ENCODE measurements around the gene PDLIM5. TPM values are rescaled to one million over a fixed set of nuclear protein-coding genes. Genes with fewer than 3 reads are reported as not detected.
A peak's percentile ranks its signal among the peaks of the same experiment; 100 is the strongest.

The PDLIM5 gene
- total RNA-seq, 1 donor from 2014 or later, result 82.9 TPM

- Histone ChIP-seq H3K4me3 (ENCODE audit: low read depth, low read length) (no peak overlapping the region), H3K36me3 (ENCODE audit: control insufficient read depth, insufficient read depth, low read length) (peaks cover 1% of the 10 kb centered on the region), H3K27me3 (ENCODE audit: control insufficient read depth, insufficient read depth, low read length) (no peaks in the 10 kb centered on the region)
- FAIRE-seq, result no peak
- no peak for DNase-seq (ENCODE audit: low read depth)
- no peak for TF ChIP-seq CTCF (IDR thresholded peaks at IDR 0.05; ENCODE audit: insufficient read depth, low read length, severe bottlenecking)
Measured at GRCh38 chr4:94500685-94501084, 48.9 kb downstream of the PDLIM5 start.

GRCh38 chr4:94504545-94504944, 52.8 kb downstream of the PDLIM5 start:
- TF ChIP-seq CTCF (IDR thresholded peaks at IDR 0.05; ENCODE audit: insufficient read depth, low read length, severe bottlenecking), result no peak
- no peak overlapping the region for H3K4me3 ChIP-seq (ENCODE audit: low read depth, low read length)
- FAIRE-seq (no peak), DNase-seq (ENCODE audit: low read depth) (no peak)
- H3K36me3 ChIP-seq (ENCODE audit: control insufficient read depth, insufficient read depth, low read length), result no peaks in the 10 kb centered on the region
- H3K27me3 ChIP-seq (ENCODE audit: control insufficient read depth, insufficient read depth, low read length), result no peaks in the 10 kb centered on the region

GRCh38 chr4:94506822-94507221, 55.1 kb downstream of the PDLIM5 start:
- Histone ChIP-seq H3K36me3 (ENCODE audit: control insufficient read depth, insufficient read depth, low read length) (no peaks in the 10 kb centered on the region), H3K4me3 (ENCODE audit: low read depth, low read length) (no peak overlapping the region), H3K27me3 (ENCODE audit: control insufficient read depth, insufficient read depth, low read length) (no peaks in the 10 kb centered on the region)
- FAIRE-seq (no peak), DNase-seq (ENCODE audit: low read depth) (no peak)
- TF ChIP-seq CTCF (IDR thresholded peaks at IDR 0.05; ENCODE audit: insufficient read depth, low read length, severe bottlenecking), result no peak

DNA sequence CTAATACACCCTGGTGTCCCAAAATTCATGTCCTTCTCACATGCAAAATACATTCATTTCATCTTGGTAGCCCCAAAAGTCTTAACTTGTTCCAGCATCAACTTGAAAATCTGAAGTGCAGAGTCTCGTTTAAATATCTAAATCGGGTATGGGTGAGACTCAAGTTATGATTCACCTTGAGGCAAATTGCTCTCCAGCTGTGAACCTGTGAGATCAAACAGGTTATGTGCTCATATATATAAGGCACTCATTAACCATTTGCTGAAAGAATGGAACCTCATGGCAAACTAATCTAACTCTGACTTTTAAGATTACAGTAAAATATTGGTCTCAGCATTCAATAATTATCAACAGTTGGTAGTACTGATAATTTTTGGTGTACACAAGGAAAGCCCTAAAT, 55.5 kb downstream of the PDLIM5 start:
- Histone ChIP-seq H3K4me3 (ENCODE audit: low read depth, low read length) (no peak overlapping the region), H3K36me3 (ENCODE audit: control insufficient read depth, insufficient read depth, low read length) (no peaks in the 10 kb centered on the region), H3K27me3 (ENCODE audit: control insufficient read depth, insufficient read depth, low read length) (no peaks in the 10 kb centered on the region)
- peak; percentile 70 for DNase-seq (ENCODE audit: low read depth)
- FAIRE-seq, result no peak
- no peak for TF ChIP-seq CTCF (IDR thresholded peaks at IDR 0.05; ENCODE audit: insufficient read depth, low read length, severe bottlenecking)

GRCh38 chr4:94507708-94508107, 56.0 kb downstream of the PDLIM5 start:
- Histone ChIP-seq H3K4me3 (ENCODE audit: low read depth, low read length) (no peak overlapping the region), H3K27me3 (ENCODE audit: control insufficient read depth, insufficient read depth, low read length) (no peaks in the 10 kb centered on the region), H3K36me3 (ENCODE audit: control insufficient read depth, insufficient read depth, low read length) (no peaks in the 10 kb centered on the region)
- peak; percentile 93 for DNase-seq (ENCODE audit: low read depth)
- no peak for FAIRE-seq
- no peak for TF ChIP-seq CTCF (IDR thresholded peaks at IDR 0.05; ENCODE audit: insufficient read depth, low read length, severe bottlenecking)

DNA sequence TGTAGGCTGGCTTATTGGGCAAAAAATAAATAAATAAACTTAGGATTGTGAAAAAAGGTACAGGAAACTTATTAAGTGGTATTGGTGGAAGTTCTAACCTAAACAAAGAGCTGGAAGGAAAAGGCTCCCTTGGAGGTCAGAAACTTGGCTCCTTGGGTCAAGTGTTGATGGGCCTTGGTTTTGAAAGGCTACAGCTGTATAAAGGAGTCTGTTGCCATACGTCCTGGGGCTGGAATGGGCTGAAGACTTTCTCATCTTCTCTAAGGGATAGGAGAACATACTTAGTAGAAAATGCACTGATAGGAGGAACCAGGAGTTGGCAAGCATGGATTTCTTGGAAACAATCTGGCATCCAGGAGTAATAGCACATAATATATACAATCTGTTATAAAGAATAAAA, 56.6 kb downstream of the PDLIM5 start:
- DNase-seq (ENCODE audit: low read depth) (no peak), FAIRE-seq (no peak)
- no peak for TF ChIP-seq CTCF (IDR thresholded peaks at IDR 0.05; ENCODE audit: insufficient read depth, low read length, severe bottlenecking)
- H3K36me3 ChIP-seq (ENCODE audit: control insufficient read depth, insufficient read depth, low read length), result no peaks in the 10 kb centered on the region
- no peaks in the 10 kb centered on the region for H3K27me3 ChIP-seq (ENCODE audit: control insufficient read depth, insufficient read depth, low read length)
- H3K4me3 ChIP-seq (ENCODE audit: low read depth, low read length), result no peak overlapping the region
